Measurements from ENCODE around the gene NUDT17. TPM values are rescaled to one million over a fixed set of nuclear protein-coding genes. Genes with fewer than 3 reads are reported as not detected.

The NUDT17 gene
- total and polyA plus RNA-seq, 2 experiments from 2014 or later, result 2.8 to 4.3 TPM

DNA sequence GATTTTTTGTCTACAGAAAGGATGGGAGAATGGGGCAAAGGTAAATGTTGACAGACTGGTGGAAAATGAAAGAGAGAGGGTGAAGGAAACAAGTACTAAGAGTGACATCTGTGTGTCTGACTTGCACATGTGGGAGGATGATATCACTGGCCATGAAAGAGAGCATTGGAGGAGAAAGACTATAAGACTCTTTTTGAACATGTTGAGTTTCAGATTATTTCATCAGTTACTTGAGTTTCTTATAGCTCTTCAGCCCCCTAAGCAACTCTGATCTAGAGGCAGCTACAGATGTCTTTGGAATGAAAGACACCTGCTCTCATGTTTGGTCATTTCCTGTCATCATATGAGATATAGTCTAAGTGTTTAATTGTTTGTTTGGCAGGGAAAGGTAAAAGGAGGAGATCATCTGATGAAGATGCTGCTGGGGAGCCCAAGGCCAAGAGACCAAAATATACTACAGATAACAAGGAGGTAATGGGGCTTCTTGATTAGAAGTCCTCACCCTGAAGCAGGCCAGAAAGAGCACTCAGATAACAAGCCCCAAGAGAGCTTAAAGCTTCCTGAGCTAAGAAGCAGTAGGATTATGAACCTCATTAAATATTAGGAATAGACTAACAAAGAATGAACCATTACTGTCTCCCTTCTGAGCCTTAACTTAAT, 16.9 kb upstream of the NUDT17 start:
- TF ChIP-seq ZNF331 (CRISPR knock-in tag; IDR thresholded peaks at IDR 0.05; ENCODE audit: low read depth) (no peak), EZH2 (IDR thresholded peaks at IDR 0.05; ENCODE audit: low read depth, unreplicated experiment) (no peak), ZNF114 (CRISPR knock-in tag; IDR thresholded peaks at IDR 0.05) (no peak), NANOG (IDR thresholded peaks at IDR 0.05; ENCODE audit: borderline replicate concordance) (no peak), STAT1 (IDR thresholded peaks at IDR 0.05; ENCODE audit: unreplicated experiment) (no peak), EZH2phosphoT487 (IDR thresholded peaks at IDR 0.05; ENCODE audit: unreplicated experiment) (no peak), JUNB (IDR thresholded peaks at IDR 0.05; ENCODE audit: unreplicated experiment) (no peak), POLR2AphosphoS5 (IDR thresholded peaks at IDR 0.05; ENCODE audit: low read depth) (no peak), CREB1 (CRISPR knock-in tag; IDR thresholded peaks at IDR 0.05; ENCODE audit: low read depth) (no peak)
- TF ChIP-seq, protein P1, sequence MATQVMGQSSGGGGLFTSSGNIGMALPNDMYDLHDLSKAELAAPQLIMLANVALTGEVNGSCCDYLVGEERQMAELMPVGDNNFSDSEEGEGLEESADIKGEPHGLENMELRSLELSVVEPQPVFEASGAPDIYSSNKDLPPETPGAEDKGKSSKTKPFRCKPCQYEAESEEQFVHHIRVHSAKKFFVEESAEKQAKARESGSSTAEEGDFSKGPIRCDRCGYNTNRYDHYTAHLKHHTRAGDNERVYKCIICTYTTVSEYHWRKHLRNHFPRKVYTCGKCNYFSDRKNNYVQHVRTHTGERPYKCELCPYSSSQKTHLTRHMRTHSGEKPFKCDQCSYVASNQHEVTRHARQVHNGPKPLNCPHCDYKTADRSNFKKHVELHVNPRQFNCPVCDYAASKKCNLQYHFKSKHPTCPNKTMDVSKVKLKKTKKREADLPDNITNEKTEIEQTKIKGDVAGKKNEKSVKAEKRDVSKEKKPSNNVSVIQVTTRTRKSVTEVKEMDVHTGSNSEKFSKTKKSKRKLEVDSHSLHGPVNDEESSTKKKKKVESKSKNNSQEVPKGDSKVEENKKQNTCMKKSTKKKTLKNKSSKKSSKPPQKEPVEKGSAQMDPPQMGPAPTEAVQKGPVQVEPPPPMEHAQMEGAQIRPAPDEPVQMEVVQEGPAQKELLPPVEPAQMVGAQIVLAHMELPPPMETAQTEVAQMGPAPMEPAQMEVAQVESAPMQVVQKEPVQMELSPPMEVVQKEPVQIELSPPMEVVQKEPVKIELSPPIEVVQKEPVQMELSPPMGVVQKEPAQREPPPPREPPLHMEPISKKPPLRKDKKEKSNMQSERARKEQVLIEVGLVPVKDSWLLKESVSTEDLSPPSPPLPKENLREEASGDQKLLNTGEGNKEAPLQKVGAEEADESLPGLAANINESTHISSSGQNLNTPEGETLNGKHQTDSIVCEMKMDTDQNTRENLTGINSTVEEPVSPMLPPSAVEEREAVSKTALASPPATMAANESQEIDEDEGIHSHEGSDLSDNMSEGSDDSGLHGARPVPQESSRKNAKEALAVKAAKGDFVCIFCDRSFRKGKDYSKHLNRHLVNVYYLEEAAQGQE (IDR thresholded peaks at IDR 0.05; ENCODE audit: unreplicated experiment), result no peak
- TF ChIP-seq, protein P2, sequence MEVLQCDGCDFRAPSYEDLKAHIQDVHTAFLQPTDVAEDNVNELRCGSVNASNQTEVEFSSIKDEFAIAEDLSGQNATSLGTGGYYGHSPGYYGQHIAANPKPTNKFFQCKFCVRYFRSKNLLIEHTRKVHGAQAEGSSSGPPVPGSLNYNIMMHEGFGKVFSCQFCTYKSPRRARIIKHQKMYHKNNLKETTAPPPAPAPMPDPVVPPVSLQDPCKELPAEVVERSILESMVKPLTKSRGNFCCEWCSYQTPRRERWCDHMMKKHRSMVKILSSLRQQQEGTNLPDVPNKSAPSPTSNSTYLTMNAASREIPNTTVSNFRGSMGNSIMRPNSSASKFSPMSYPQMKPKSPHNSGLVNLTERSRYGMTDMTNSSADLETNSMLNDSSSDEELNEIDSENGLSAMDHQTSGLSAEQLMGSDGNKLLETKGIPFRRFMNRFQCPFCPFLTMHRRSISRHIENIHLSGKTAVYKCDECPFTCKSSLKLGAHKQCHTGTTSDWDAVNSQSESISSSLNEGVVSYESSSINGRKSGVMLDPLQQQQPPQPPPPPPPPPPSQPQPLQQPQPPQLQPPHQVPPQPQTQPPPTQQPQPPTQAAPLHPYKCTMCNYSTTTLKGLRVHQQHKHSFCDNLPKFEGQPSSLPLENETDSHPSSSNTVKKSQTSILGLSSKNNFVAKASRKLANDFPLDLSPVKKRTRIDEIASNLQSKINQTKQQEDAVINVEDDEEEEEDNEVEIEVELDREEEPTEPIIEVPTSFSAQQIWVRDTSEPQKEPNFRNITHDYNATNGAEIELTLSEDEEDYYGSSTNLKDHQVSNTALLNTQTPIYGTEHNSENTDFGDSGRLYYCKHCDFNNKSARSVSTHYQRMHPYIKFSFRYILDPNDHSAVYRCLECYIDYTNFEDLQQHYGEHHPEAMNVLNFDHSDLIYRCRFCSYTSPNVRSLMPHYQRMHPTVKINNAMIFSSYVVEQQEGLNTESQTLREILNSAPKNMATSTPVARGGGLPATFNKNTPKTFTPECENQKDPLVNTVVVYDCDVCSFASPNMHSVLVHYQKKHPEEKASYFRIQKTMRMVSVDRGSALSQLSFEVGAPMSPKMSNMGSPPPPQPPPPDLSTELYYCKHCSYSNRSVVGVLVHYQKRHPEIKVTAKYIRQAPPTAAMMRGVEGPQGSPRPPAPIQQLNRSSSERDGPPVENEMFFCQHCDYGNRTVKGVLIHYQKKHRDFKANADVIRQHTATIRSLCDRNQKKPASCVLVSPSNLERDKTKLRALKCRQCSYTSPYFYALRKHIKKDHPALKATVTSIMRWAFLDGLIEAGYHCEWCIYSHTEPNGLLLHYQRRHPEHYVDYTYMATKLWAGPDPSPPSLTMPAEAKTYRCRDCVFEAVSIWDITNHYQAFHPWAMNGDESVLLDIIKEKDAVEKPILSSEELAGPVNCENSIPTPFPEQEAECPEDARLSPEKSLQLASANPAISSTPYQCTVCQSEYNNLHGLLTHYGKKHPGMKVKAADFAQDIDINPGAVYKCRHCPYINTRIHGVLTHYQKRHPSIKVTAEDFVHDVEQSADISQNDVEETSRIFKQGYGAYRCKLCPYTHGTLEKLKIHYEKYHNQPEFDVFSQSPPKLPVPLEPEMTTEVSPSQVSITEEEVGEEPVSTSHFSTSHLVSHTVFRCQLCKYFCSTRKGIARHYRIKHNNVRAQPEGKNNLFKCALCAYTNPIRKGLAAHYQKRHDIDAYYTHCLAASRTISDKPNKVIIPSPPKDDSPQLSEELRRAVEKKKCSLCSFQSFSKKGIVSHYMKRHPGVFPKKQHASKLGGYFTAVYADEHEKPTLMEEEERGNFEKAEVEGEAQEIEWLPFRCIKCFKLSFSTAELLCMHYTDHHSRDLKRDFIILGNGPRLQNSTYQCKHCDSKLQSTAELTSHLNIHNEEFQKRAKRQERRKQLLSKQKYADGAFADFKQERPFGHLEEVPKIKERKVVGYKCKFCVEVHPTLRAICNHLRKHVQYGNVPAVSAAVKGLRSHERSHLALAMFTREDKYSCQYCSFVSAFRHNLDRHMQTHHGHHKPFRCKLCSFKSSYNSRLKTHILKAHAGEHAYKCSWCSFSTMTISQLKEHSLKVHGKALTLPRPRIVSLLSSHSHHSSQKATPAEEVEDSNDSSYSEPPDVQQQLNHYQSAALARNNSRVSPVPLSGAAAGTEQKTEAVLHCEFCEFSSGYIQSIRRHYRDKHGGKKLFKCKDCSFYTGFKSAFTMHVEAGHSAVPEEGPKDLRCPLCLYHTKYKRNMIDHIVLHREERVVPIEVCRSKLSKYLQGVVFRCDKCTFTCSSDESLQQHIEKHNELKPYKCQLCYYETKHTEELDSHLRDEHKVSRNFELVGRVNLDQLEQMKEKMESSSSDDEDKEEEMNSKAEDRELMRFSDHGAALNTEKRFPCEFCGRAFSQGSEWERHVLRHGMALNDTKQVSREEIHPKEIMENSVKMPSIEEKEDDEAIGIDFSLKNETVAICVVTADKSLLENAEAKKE (CRISPR knock-in tag; IDR thresholded peaks at IDR 0.05), result no peak
- TF ChIP-seq, protein P3, sequence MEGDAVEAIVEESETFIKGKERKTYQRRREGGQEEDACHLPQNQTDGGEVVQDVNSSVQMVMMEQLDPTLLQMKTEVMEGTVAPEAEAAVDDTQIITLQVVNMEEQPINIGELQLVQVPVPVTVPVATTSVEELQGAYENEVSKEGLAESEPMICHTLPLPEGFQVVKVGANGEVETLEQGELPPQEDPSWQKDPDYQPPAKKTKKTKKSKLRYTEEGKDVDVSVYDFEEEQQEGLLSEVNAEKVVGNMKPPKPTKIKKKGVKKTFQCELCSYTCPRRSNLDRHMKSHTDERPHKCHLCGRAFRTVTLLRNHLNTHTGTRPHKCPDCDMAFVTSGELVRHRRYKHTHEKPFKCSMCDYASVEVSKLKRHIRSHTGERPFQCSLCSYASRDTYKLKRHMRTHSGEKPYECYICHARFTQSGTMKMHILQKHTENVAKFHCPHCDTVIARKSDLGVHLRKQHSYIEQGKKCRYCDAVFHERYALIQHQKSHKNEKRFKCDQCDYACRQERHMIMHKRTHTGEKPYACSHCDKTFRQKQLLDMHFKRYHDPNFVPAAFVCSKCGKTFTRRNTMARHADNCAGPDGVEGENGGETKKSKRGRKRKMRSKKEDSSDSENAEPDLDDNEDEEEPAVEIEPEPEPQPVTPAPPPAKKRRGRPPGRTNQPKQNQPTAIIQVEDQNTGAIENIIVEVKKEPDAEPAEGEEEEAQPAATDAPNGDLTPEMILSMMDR (conservative IDR thresholded peaks at IDR 0.05; ENCODE audit: low read depth in 2 of 2), result no peak
- TF ChIP-seq, protein P4, sequence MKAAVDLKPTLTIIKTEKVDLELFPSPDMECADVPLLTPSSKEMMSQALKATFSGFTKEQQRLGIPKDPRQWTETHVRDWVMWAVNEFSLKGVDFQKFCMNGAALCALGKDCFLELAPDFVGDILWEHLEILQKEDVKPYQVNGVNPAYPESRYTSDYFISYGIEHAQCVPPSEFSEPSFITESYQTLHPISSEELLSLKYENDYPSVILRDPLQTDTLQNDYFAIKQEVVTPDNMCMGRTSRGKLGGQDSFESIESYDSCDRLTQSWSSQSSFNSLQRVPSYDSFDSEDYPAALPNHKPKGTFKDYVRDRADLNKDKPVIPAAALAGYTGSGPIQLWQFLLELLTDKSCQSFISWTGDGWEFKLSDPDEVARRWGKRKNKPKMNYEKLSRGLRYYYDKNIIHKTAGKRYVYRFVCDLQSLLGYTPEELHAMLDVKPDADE (IDR thresholded peaks at IDR 0.05), result no peak
- no peaks in the 10 kb centered on the region for H3K9me2 ChIP-seq (ENCODE audit: insufficient read depth)
- no peak overlapping the region for H3K27ac ChIP-seq (ENCODE audit: low read depth)
- DNase-seq (ENCODE audit: low spot score) (no peak), ATAC-seq (no peak)
- peaks cover 20% of the 10 kb centered on the region for H3K79me2 ChIP-seq (replicated peaks; ENCODE audit: insufficient read depth)
- H2AFZ ChIP-seq, result no peak overlapping the region
- Mint-ChIP-seq H3K4me1 (peaks cover 2% of the 10 kb centered on the region; the same call in 1 of the 3 replicates), H3K27ac (no peak overlapping the region), H3K36me3 (ENCODE audit: low read depth) (peaks cover 76% of the 10 kb centered on the region), H3K4me3 (no peak overlapping the region), H3K9me3 (no peaks in the 10 kb centered on the region), H3K27me3 (ENCODE audit: insufficient read depth, low read depth, poor library complexity) (peaks cover 5% of the 10 kb centered on the region)
- no peaks in the 10 kb centered on the region for H3K27me3 ChIP-seq (ENCODE audit: insufficient read depth)
- H3F3A ChIP-seq (replicated peaks; ENCODE audit: low read depth), result 0 out of 2 replicates have a peak, but pooled peaks cover 6% of the 10 kb centered on the region
- H4K20me1 ChIP-seq (replicated peaks; ENCODE audit: insufficient read depth), result no peaks in the 10 kb centered on the region
- H3K4me3 ChIP-seq, result no peak overlapping the region
- H3K4me2 ChIP-seq, result no peak overlapping the region
- peaks cover 57% of the 10 kb centered on the region for H3K36me3 ChIP-seq (ENCODE audit: insufficient read depth)
- peaks cover 8% of the 10 kb centered on the region for H3K4me1 ChIP-seq (ENCODE audit: insufficient read depth)

All from GM23338 (cell line).